Measurements from ENCODE around the gene PTGIR.

The PTGIR gene

DNA sequence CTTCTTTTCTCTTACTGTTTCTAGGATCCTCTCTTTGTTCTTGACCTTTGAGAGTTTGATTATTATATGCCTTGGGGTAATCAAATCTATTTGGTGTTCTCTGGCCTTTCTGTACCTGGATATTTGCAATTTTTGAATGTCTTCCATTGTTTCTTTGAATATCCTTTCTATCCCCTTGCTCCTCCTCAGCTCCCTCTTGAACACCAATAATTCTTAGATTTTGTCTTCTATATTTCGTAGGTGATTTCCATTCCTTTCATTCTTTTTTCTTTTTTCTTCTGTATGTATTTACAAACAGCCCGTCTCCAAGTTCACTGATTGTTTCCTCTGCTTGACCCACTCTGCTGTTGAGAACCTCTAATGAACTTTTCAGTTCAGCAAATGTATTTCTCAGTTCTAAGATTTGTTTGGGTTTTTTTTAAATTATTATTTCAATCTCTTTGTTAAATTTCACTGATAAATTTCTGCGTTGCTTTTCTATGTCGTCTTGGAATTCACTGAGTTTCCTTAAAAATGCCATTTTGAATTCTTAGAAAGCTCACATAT lies 26.4 kb downstream of the PTGIR start:
- Histone ChIP-seq H4K20me1 (ENCODE audit: insufficient read depth, low read length) (peaks cover 14% of the 10 kb centered on the region), H3K4me2 (ENCODE audit: low read length) (no peak overlapping the region), H3K36me3 (replicated peaks; ENCODE audit: low read depth, low read length) (peaks cover 16% of the 10 kb centered on the region), H3K9me3 (ENCODE audit: insufficient read depth, low read length) (peaks cover 22% of the 10 kb centered on the region), H3K79me2 (ENCODE audit: low read length) (peaks cover 23% of the 10 kb centered on the region), H3K4me1 (ENCODE audit: low read length) (peaks cover 19% of the 10 kb centered on the region), H3K27ac (ENCODE audit: low read length) (no peak overlapping the region), H2AFZ (ENCODE audit: low read depth, low read length) (no peak overlapping the region), H3K9ac (ENCODE audit: low read length) (no peak overlapping the region), H3K27me3 (ENCODE audit: low read depth, low read length) (no peaks in the 10 kb centered on the region; the same call in 1 of the 2 replicates), H3K4me3 (ENCODE audit: low read length) (no peak overlapping the region)
- TF ChIP-seq EZH2phosphoT487 (IDR thresholded peaks at IDR 0.05; ENCODE audit: low read depth): no peak
- TF ChIP-seq, protein P1, sequence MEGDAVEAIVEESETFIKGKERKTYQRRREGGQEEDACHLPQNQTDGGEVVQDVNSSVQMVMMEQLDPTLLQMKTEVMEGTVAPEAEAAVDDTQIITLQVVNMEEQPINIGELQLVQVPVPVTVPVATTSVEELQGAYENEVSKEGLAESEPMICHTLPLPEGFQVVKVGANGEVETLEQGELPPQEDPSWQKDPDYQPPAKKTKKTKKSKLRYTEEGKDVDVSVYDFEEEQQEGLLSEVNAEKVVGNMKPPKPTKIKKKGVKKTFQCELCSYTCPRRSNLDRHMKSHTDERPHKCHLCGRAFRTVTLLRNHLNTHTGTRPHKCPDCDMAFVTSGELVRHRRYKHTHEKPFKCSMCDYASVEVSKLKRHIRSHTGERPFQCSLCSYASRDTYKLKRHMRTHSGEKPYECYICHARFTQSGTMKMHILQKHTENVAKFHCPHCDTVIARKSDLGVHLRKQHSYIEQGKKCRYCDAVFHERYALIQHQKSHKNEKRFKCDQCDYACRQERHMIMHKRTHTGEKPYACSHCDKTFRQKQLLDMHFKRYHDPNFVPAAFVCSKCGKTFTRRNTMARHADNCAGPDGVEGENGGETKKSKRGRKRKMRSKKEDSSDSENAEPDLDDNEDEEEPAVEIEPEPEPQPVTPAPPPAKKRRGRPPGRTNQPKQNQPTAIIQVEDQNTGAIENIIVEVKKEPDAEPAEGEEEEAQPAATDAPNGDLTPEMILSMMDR (IDR thresholded peaks at IDR 0.05; ENCODE audit: low read depth, low read length): no peak

DNA sequence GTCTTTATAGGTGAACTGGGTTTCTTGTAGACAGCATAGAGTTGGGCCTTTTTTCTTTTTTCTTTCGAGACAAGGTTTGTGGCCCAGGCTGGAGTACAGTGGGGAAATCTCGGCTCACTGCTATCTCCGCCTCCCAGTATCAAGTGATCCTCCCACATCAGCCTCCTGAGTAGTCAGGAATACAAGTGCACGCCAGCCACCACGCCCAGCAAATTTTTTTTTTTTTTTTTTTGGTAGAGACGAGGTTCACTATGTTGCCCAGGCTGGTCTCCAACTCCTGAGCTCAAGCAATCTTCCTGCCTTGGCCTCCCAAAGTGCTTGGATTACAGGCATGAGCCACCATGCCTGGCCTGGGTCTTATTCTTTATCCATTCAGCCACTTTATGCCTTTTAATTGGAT lies 28.9 kb downstream of the PTGIR start:
- TF ChIP-seq, protein P1 (IDR thresholded peaks at IDR 0.05; ENCODE audit: low read depth, low read length): no peak
- no peak for TF ChIP-seq EZH2phosphoT487 (IDR thresholded peaks at IDR 0.05; ENCODE audit: low read depth)
- Histone ChIP-seq H3K9me3 (ENCODE audit: insufficient read depth, low read length) (peaks cover 22% of the 10 kb centered on the region), H3K27ac (ENCODE audit: low read length) (no peak overlapping the region), H3K4me2 (ENCODE audit: low read length) (no peak overlapping the region), H3K27me3 (ENCODE audit: low read depth, low read length) (no peaks in the 10 kb centered on the region; the same call in 1 of the 2 replicates), H2AFZ (ENCODE audit: low read depth, low read length) (no peak overlapping the region), H3K4me1 (ENCODE audit: low read length) (peaks cover 6% of the 10 kb centered on the region), H3K4me3 (ENCODE audit: low read length) (no peak overlapping the region), H3K79me2 (ENCODE audit: low read length) (no peaks in the 10 kb centered on the region), H3K36me3 (replicated peaks; ENCODE audit: low read depth, low read length) (peaks cover 8% of the 10 kb centered on the region), H4K20me1 (ENCODE audit: insufficient read depth, low read length) (no peaks in the 10 kb centered on the region), H3K9ac (ENCODE audit: low read length) (no peak overlapping the region)

DNA sequence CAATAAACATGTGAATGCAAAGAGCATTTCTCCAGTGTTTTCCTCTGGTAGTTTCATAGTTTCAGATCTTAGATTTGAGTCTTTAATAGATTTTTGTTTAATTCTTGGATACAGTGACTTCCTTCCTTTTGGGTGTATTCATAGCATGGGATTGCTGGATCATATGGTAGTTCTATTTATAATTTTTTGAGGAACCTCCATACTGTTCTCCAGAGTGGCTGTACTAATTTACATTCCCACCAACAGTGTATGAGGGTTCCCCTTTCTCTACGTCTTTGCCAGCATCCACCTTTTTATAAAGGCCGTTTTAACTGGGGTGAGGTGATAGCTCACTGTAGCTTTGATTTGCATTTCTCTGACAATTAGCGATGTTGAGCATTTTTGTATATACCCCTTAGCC lies 33.0 kb downstream of the PTGIR start:
- Histone ChIP-seq H3K9me3 (ENCODE audit: insufficient read depth, low read length) (no peaks in the 10 kb centered on the region), H3K27ac (ENCODE audit: low read length) (no peak overlapping the region), H3K9ac (ENCODE audit: low read length) (no peak overlapping the region), H2AFZ (ENCODE audit: low read depth, low read length) (no peak overlapping the region), H3K4me2 (ENCODE audit: low read length) (no peak overlapping the region), H3K36me3 (replicated peaks; ENCODE audit: low read depth, low read length) (no peaks in the 10 kb centered on the region), H3K79me2 (ENCODE audit: low read length) (no peaks in the 10 kb centered on the region), H4K20me1 (ENCODE audit: insufficient read depth, low read length) (no peaks in the 10 kb centered on the region), H3K4me3 (ENCODE audit: low read length) (no peak overlapping the region), H3K4me1 (ENCODE audit: low read length) (no peaks in the 10 kb centered on the region), H3K27me3 (ENCODE audit: low read depth, low read length) (0 out of 2 replicates have a peak, but pooled peaks cover 4% of the 10 kb centered on the region)
- TF ChIP-seq EZH2phosphoT487 (IDR thresholded peaks at IDR 0.05; ENCODE audit: low read depth): no peak
- TF ChIP-seq, protein P1 (IDR thresholded peaks at IDR 0.05; ENCODE audit: low read depth, low read length): no peak

DNA sequence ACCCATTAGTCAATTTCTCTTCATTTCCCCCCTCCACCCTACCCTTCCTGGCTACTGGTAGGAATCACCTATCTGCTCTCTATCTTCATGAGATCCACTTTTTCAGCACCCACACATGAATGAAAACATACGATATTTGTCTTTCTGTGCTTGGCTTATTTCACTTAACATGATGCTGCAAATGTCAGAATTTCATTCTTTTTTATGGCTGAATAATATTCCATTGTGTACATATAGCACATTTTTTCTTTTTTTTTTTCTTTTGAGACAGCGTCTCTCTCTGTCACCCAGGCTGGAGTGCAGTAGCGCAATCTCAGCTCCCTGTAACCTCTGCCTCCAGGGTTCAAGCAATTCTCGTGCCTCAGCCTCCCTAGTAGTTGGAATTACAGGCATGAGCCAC lies 33.6 kb downstream of the PTGIR start:
- no peak for TF ChIP-seq EZH2phosphoT487 (IDR thresholded peaks at IDR 0.05; ENCODE audit: low read depth)
- TF ChIP-seq, protein P1 (IDR thresholded peaks at IDR 0.05; ENCODE audit: low read depth, low read length): no peak
- no peak overlapping the region for H3K9ac ChIP-seq (ENCODE audit: low read length)
- H3K4me2 ChIP-seq (ENCODE audit: low read length): no peak overlapping the region
- no peak overlapping the region for H2AFZ ChIP-seq (ENCODE audit: low read depth, low read length)
- no peaks in the 10 kb centered on the region for H3K4me1 ChIP-seq (ENCODE audit: low read length)
- H3K9me3 ChIP-seq (ENCODE audit: insufficient read depth, low read length): no peaks in the 10 kb centered on the region
- H3K27me3 ChIP-seq (ENCODE audit: low read depth, low read length): 0 out of 2 replicates have a peak, but pooled peaks cover 4% of the 10 kb centered on the region
- H3K27ac ChIP-seq (ENCODE audit: low read length): no peak overlapping the region
- no peaks in the 10 kb centered on the region for H4K20me1 ChIP-seq (ENCODE audit: insufficient read depth, low read length)
- H3K4me3 ChIP-seq (ENCODE audit: low read length): no peak overlapping the region
- H3K79me2 ChIP-seq (ENCODE audit: low read length): no peaks in the 10 kb centered on the region
- H3K36me3 ChIP-seq (replicated peaks; ENCODE audit: low read depth, low read length): no peaks in the 10 kb centered on the region

Data from OCI-LY3 (cell line).